ENCODE measurements around the gene CTAGE15. TPM values are rescaled to one million over a fixed set of nuclear protein-coding genes. Genes with fewer than 3 reads are reported as not detected.
"Not testable (repeated sequence)": the region's sequence is repeated elsewhere in the genome, so short reads cannot be mapped to it uniquely, and the experiment has no call there.

CTAGE15 gene
- total RNA-seq, 4 donors from 2014 or later = 0.74 to 1.3 (median 0.79) TPM; not detected in 1

- not testable (repeated sequence) for DNase-seq (ENCODE audit: low spot score)
- ATAC-seq (ENCODE audit: low FRiP score) = peak; percentile 57
These were observed 49.6 kb downstream of the CTAGE15 start for GRCh38 chr7:143621175-143621574.

- not testable (repeated sequence) for ATAC-seq (ENCODE audit: low FRiP score); DNase-seq (ENCODE audit: low spot score)
These were observed 50.5 kb downstream of the CTAGE15 start for GRCh38 chr7:143622130-143622529.

Small RNA genes within 50 kb of the gene (small RNA-seq; reads per million reads assigned to genes)
- gene AC073264.2 (not detected), gene RNU6-162P (not detected)

Other genes starting within 250 kb of the CTAGE15 start
- gene FAM131B, start 209.1 kb upstream of the CTAGE15 start, total RNA-seq = 1 to 10 TPM in 1 of 4 donors, under 1 TPM in 3; 0.56 to 1.2 (median 0.77) TPM
- gene ZYX, start 190.5 kb upstream of the CTAGE15 start, total RNA-seq = 100 to 1,000 TPM in 1 of 4 donors, 10 to 100 TPM in 3; 48.2 to 138 (median 62.8) TPM
- under 1 TPM in 2 of 4 donors, not detected in 2; 0.13 to 0.46 TPM for gene EPHA1, start 162.9 kb upstream of the CTAGE15 start, total RNA-seq
- not detected for gene TAS2R60, start 128.3 kb upstream of the CTAGE15 start, total RNA-seq
- gene TAS2R41, start 93.9 kb upstream of the CTAGE15 start, total RNA-seq = not detected
- 1 to 10 TPM; 1.4 to 8.2 (median 4.8) TPM for gene TCAF2, start 49.2 kb downstream of the CTAGE15 start, total RNA-seq
- 1 to 10 TPM in 1 of 4 donors, under 1 TPM in 2, not detected in 1; 0.38 to 3.3 (median 0.48) TPM for gene CTAGE6, start 185.9 kb downstream of the CTAGE15 start, total RNA-seq